IPS DF 4.7 (cell line): ENCODE results near the gene GCFC2.
"Not testable (repeated sequence)": the region's sequence is repeated elsewhere in the genome, so short reads cannot be mapped to it uniquely, and the experiment has no call there.

Experiments
- DNase-seq: peaks from one replicate; pipeline ENCODE4 v3.0.0-alpha.2; 2013; ENCODE audit warnings: low spot score; ENCODE audit errors: extremely low read depth

GCFC2 gene

DNA sequence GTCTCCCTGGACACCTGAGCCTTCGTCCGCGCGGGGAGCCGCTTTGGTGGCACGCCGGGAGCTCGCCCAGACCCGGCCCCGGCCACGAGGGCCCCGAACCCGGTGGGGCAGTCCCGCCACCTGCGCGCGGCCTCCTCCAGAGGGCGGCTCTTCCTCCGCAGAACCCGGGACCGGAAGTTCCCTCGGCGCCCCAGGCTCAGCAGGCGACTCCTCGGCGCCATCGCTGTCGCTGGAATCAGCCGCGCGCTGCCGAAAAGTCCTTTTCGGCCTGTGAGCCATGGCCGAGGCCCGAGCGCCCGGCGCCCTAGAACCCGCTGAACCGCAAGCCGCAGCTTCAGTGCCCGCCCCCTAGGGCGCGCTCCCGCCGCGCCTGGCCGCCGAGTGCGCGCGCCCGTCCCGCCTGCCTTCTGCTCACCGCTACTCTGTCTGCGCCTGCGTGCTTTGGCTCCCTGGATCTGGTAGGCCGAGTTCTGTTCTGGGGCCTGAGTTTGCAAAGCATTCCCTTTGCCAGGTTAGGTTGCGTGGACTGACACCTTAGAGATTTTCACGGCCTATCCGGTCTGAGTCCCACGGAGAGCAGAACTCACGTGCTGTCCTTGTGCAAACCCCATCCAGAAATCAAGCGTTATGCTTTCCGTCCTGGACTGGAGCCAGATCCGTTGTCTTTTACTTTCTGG lies at the start of gene GCFC2:
GCFC2 (minus strand) TSS at position 339 of the 677 bp plus-strand sequence; CDS start at position 279, 60 bp downstream.
- peak; percentile 30 for DNase-seq

DNA sequence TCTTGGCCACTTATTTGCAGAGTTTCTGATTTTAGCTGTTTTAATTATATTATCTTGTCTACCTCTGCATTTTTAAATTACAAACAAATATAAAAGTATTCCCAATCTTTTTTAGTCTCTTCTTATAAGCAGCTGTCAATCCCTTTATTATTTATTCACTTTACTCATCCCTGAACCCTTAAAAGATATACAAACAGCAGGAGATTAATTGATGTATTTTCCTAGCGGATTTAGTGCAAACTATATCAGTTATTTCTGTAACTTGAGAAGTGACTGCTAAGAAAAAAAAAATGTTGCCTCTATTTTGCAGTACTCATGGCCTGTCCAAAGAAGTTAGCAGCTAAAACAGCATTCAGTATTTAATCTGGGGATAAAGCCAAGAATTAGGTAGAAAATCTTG lies 42.1 kb upstream of the GCFC2 start:
- DNase-seq, result no peak

- DNase-seq, result no peak
Observed at GRCh38 chr2:75751824-75752468, 41.2 kb upstream of the GCFC2 start.

DNA sequence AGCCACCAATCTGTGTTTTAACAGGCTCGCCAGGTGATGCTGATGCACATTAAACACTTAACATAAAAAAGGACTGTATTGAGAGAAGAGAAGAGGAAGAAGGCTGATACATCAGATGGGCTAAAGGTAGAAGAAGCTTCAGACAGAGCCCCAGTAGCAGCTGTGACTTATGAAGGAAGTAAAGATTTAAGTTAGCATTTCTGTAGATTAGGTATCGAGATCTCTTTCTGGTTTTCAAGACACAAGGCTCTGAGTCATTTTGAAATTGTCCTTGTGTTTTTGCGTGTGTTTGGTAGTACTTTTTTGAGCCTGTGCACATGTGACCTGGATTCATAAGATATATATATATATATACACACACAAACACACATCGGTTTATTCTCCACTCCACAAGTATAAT lies 40.6 kb upstream of the GCFC2 start:
- DNase-seq, result no peak

DNA sequence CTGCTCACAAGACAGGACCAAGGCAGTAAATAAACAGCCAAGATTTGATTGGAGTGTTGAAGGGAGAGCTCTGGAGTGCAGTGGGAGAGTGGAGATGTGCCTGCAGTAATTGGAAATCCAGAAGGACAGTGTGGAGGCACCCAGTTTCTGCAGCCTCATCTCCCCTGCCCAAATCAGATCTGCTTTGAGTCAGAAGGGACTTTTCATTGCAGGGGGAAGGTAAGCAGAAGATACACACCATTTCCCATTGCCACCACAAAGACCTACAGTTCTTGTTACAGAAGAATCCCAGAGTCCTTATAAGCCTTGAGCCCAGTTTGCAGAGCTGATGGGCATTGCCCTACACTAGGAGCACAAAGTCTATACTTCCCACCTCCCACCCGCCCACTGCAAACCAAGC lies 27.2 kb upstream of the GCFC2 start:
- no peak for DNase-seq

GRCh38 chr2:75736276-75736675 lies 25.6 kb upstream of the GCFC2 start:
- no peak for DNase-seq

GRCh38 chr2:75729861-75730260 lies 19.1 kb upstream of the GCFC2 start:
- DNase-seq, result no peak

GRCh38 chr2:75728614-75729419 lies 18.1 kb upstream of the GCFC2 start:
- no peak for DNase-seq

DNA sequence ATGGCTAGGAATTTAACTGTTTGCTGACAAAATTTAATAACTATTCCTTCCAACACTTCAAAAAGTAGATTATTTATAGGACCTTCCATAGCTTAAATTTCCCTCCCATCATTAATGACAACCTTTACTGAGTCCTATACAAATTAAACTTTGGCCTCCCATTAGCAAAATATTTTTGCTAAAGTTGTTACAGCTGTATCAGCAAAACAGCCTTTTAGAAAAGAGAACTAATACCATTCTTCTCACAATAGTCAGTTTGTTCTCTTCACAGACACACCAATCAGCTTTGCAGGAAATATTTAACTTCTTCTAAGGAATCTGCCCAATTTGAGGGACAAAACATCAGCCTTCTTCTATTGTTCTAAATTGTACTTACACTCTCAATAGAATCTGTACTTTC lies 12.0 kb upstream of the GCFC2 start:
- DNase-seq, result no peak

- DNase-seq, result no peak
Observed at GRCh38 chr2:75720525-75720924, 9.8 kb upstream of the GCFC2 start.

GRCh38 chr2:75719616-75720015 lies 8.9 kb upstream of the GCFC2 start:
- no peak for DNase-seq

GRCh38 chr2:75716406-75716805 lies 5.7 kb upstream of the GCFC2 start:
- DNase-seq, result no peak

DNA sequence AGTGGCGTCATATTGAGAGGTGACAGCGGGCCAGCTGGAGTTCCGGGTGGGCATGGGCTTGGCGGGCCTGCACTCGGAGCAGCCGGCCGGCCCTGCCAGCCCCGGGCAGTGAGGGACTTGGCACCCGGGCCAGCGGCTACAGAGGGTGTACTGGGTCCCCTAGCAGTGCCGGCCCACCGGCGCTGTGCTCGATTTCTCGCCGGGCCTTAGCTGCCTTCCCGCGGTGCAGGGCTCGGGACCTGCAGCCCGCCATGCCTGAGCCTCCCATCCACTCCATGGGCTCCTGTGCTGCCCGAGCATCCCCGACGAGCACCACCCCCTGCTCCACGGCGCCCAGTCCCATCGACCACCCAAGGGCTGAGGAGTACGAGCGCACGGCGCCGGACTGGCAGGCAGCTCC lies 875 bp upstream of the GCFC2 start:
- DNase-seq, result not testable (repeated sequence)

- DNase-seq, result no peak
Observed at GRCh38 chr2:75710220-75710576, 517 bp downstream of the GCFC2 start.

- DNase-seq, result no peak
Observed at GRCh38 chr2:75709297-75709696, 1.4 kb downstream of the GCFC2 start.

- no peak for DNase-seq
Observed at GRCh38 chr2:75707901-75708300, 2.8 kb downstream of the GCFC2 start.

DNA sequence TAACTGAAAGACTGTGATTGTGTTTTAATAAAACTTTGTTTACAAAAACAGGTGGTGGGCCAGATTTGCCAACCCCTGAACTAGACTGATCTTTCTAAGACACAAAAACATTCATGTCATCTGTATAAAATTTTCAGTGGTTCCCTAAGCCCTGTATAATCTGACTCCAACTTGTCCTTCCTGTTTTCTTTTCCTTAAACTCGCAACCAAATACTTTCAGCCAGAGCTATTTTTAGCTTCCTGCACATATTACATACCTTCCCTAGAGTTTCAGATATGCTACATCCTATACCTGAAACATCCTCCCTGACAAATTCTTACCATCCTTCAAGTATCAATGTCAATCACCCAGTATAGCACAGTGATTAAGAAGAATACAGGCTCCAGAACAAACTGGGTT lies 4.8 kb downstream of the GCFC2 start:
- DNase-seq, result no peak

DNA sequence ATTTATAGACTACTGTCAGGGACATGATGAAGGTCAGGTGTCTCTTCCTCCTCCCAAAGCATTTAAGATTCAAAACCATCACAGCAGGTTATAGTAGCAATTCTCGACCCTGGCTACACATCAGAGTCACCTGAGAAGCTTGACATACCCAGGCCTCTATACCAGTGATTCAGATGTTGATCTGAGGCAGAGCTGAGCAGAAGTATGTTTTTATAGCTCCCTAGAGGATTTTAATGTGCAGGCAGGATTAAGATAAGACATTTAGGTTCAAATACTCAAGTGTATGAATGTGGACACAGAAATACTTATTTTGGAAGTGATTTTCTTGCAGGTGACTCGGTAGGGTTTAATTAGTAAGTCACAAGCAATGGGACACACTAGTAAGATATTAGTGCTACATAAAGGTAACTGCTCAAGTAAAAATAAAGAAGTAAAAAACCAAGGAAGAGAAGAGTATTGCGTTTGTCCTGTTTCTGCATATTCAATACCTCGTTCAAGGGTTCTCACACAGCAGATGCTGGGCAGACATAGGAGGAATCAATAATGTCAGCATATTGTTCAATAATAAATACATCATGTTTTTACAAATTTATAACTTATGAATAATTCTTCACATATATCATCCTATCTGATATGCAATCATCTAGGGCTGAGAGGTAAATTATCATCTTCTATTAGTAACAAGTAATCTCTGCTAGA lies 7.0 kb downstream of the GCFC2 start:
- no peak for DNase-seq

- DNase-seq, result no peak
Observed at GRCh38 chr2:75702593-75702992, 8.1 kb downstream of the GCFC2 start.

GRCh38 chr2:75698918-75699317 lies 11.8 kb downstream of the GCFC2 start:
- no peak for DNase-seq

- no peak for DNase-seq
Observed at GRCh38 chr2:75688196-75688595, 22.5 kb downstream of the GCFC2 start.

GRCh38 chr2:75683430-75683829 lies 27.3 kb downstream of the GCFC2 start:
- not testable (repeated sequence) for DNase-seq
